GM23338 (cell line): ENCODE results near the gene TIMM9. TPM values are rescaled to one million over a fixed set of nuclear protein-coding genes. Genes with fewer than 3 reads are reported as not detected.

Experiments used
- ATAC-seq: fragments of 200-7000 bp; cut with Tn5 transposase; 3 replicates; pipeline ENCODE4 v1.9.1; 2020
- DNase-seq: peaks from one replicate; pipeline ENCODE4 v3.0.0-alpha.2; 2015; ENCODE audit warnings: low spot score
- H2AFZ ChIP-seq: fragments of 200-600 bp; sonication (generic); 2 replicates; pipeline ENCODE4 v1.8.0; 2016; ENCODE audit warnings: antibody characterized with exemption, mild to moderate bottlenecking, moderate library complexity
- H3F3A ChIP-seq: fragments of 200-600 bp; sonication (generic); replicated peaks from 2 replicates; pipeline ENCODE4 v1.8.0; 2017; ENCODE audit warnings: antibody characterized with exemption, mixed run types, low read depth
- H3K27ac ChIP-seq: fragments of 200-600 bp; sonication (generic); 2 replicates; pipeline ENCODE4 v1.6.1; 2016; ENCODE audit warnings: low read depth
- H3K27me3 ChIP-seq: fragments of 200-600 bp; sonication (generic); 2 replicates; pipeline ENCODE4 v1.8.0; 2016; ENCODE audit warnings: mild to moderate bottlenecking, mixed run types, moderate library complexity; ENCODE audit not compliant: insufficient read depth
- H3K36me3 ChIP-seq: fragments of 200-600 bp; sonication (generic); 2 replicates; pipeline ENCODE4 v1.8.0; 2016; ENCODE audit warnings: mild to moderate bottlenecking; ENCODE audit not compliant: insufficient read depth
- H3K4me1 ChIP-seq: fragments of 200-600 bp; sonication (generic); 2 replicates; pipeline ENCODE4 v1.8.0; 2016; ENCODE audit warnings: mild to moderate bottlenecking, moderate library complexity; ENCODE audit not compliant: insufficient read depth
- H3K4me2 ChIP-seq: fragments of 200-600 bp; sonication (generic); 2 replicates; pipeline ENCODE4 v1.7.1; 2017; ENCODE audit warnings: mixed run types
- H3K4me3 ChIP-seq: fragments of 200-600 bp; sonication (generic); 2 replicates; pipeline ENCODE4 v1.6.1; 2016; ENCODE audit warnings: mixed run types
- H3K79me2 ChIP-seq: fragments of 200-600 bp; sonication (generic); replicated peaks from 2 replicates; pipeline ENCODE4 v1.8.0; 2017; ENCODE audit warnings: mild to moderate bottlenecking; ENCODE audit not compliant: insufficient read depth
- H3K9me2 ChIP-seq: fragments of 200-600 bp; sonication (generic); 2 replicates; pipeline ENCODE4 v1.8.0; 2017; ENCODE audit not compliant: insufficient read depth
- H4K20me1 ChIP-seq: fragments of 200-600 bp; sonication (generic); replicated peaks from 2 replicates; pipeline ENCODE4 v1.8.0; 2017; ENCODE audit warnings: mild to moderate bottlenecking; ENCODE audit not compliant: insufficient read depth
- H3K27ac Mint-ChIP-seq: 2 replicates; pipeline ENCODE4 v1.8.0; 2020; ENCODE audit warnings: inconsistent platforms, mild to moderate bottlenecking, moderate library complexity, mixed read lengths
- H3K27me3 Mint-ChIP-seq: 3 replicates; pipeline ENCODE4 v1.8.0; 2022; ENCODE audit warnings: low read depth, mild to moderate bottlenecking, moderate library complexity, mixed read lengths, inconsistent platforms; ENCODE audit not compliant: insufficient read depth, poor library complexity
- H3K36me3 Mint-ChIP-seq: 3 replicates; pipeline ENCODE4 v1.8.0; 2021; ENCODE audit warnings: low read depth, mild to moderate bottlenecking, inconsistent platforms, moderate library complexity, mixed read lengths
- H3K4me1 Mint-ChIP-seq: 3 replicates; pipeline ENCODE4 v1.8.0; 2020; ENCODE audit warnings: mild to moderate bottlenecking, inconsistent platforms, mixed read lengths
- H3K4me3 Mint-ChIP-seq: 3 replicates; pipeline ENCODE4 v1.8.0; 2021; ENCODE audit warnings: moderate library complexity, mild to moderate bottlenecking, inconsistent platforms, mixed read lengths
- H3K9me3 Mint-ChIP-seq: 3 replicates; pipeline ENCODE4 v1.8.0; 2020; ENCODE audit warnings: moderate library complexity, mild to moderate bottlenecking, inconsistent platforms, mixed read lengths
- CREB1 ChIP-seq: fragments of 250-450 bp; sonication (Bioruptor Pico); IDR thresholded peaks from 2 replicates; pipeline ENCODE4 v1.5.0; 2020; ENCODE audit warnings: low read depth, mild to moderate bottlenecking, moderate library complexity
- CTCF ChIP-seq, 2 experiments: fragments of 200-600 bp in 1 of 2; sonication (generic) in 1 of 2; conservative IDR thresholded peaks; 2 replicates each; pipeline versions ENCODE4 v1.5.1 to v1.6.1; 2016 to 2017; ENCODE audit warnings: antibody characterized with exemption in 2 of 2, low read depth in 2 of 2, mild to moderate bottlenecking in 2 of 2, moderate library complexity in 1 of 2
- ETS1 ChIP-seq: IDR thresholded peaks from 2 replicates; pipeline ENCODE4 v1.6.1; 2016; ENCODE audit warnings: antibody characterized with exemption
- EZH2 ChIP-seq: fragments of 200-600 bp; sonication (generic); IDR thresholded peaks from one replicate; pipeline ENCODE4 v1.8.0; 2017; ENCODE audit warnings: antibody characterized with exemption, mild to moderate bottlenecking, low read depth; ENCODE audit not compliant: unreplicated experiment
- JUNB ChIP-seq: IDR thresholded peaks from one replicate; pipeline ENCODE4 v1.6.1; 2016; ENCODE audit warnings: antibody characterized with exemption; ENCODE audit not compliant: unreplicated experiment
- POLR2AphosphoS5 ChIP-seq: IDR thresholded peaks from 2 replicates; pipeline ENCODE4 v1.6.1; 2016; ENCODE audit warnings: antibody characterized with exemption, low read depth
- REST ChIP-seq: IDR thresholded peaks from one replicate; pipeline ENCODE4 v1.6.1; 2018; ENCODE audit warnings: antibody characterized with exemption; ENCODE audit not compliant: unreplicated experiment
- STAT1 ChIP-seq: IDR thresholded peaks from one replicate; pipeline ENCODE4 v1.6.1; 2016; ENCODE audit warnings: antibody characterized with exemption; ENCODE audit not compliant: unreplicated experiment
- long read RNA-seq: library from polyadenylated mRNA; unstranded; transcript quantifications from one replicate; pipeline ENCODE4 v2.0.0, GENCODE V29; 2020; ENCODE audit not compliant: unreplicated experiment
- polyA plus RNA-seq: library from polyadenylated mRNA; unstranded; fragments of >200 nt; fragmentation: Nextera tagmentation; extraction: Ambion mirVana; gene quantifications from 2 replicates; pipeline ENCODE4 v1.2.1, GENCODE V29; 2016
- total RNA-seq: library from RNA; depleted of rRNA; stranded (reverse); fragments of >200 nt; shearing (Covaris generic); gene quantifications from 2 replicates; pipeline ENCODE4 v1.2.3, GENCODE V29; 2014; rRNA removed

The TIMM9 gene
- total RNA-seq (40.3 and 101 TPM in 2 replicates), polyA plus RNA-seq (124 and 146 TPM in 2 replicates)
- long read RNA-seq, partial matches to known transcripts: 35 of 44 reads
- long read RNA-seq, other reads (novel, unspliced or antisense): 3 of 44 reads

GRCh38 chr14:58427281-58428117 is at the start of gene TIMM9, which contains the start of gene KIAA0586:
TSS of gene TIMM9 (minus strand) at chr14:58427531. CDS start at chr14:58411945, 15,586 bp downstream.
TSS of gene KIAA0586 (plus strand) at chr14:58427719. CDS start at chr14:58428265, 546 bp downstream.
- Histone ChIP-seq H2AFZ (peak within 1 kb of the TSS; percentile 100), H3K9me2 (no peaks in the 10 kb centered on the region), H3F3A (0 out of 2 replicates have a peak, but pooled peaks cover 2% of the 10 kb centered on the region), H3K4me3 (peak within 1 kb of the TSS; percentile 73), H3K36me3 (peaks cover 9% of the 10 kb centered on the region), H4K20me1 (peaks cover 5% of the 10 kb centered on the region; the same call in 1 of the 2 replicates), H3K79me2 (peaks cover 44% of the 10 kb centered on the region), H3K27me3 (no peaks in the 10 kb centered on the region), H3K4me2 (peak within 1 kb of the TSS; percentile 83), H3K4me1 (peaks cover 9% of the 10 kb centered on the region), H3K27ac (peak within 1 kb of the TSS; percentile 88)
- peak; percentile 98 for DNase-seq
- Mint-ChIP-seq H3K36me3 (peaks cover 20% of the 10 kb centered on the region), H3K4me1 (peaks cover 7% of the 10 kb centered on the region), H3K4me3 (peak within 1 kb of the TSS; percentile 90), H3K9me3 (no peaks in the 10 kb centered on the region), H3K27ac (peak within 1 kb of the TSS; percentile 97), H3K27me3 (peaks cover 14% of the 10 kb centered on the region)
- peak; percentile 92 for ATAC-seq
- no peak for TF ChIP-seq STAT1
- TF ChIP-seq CTCF (conservative IDR thresholded peaks at IDR 0.05; ENCODE audit: low read depth in 2 of 2): no peak
- TF ChIP-seq POLR2AphosphoS5: peak; percentile 81
- no peak for TF ChIP-seq EZH2
- TF ChIP-seq JUNB: no peak
- 0 out of 2 replicates have a peak, but pooled peaks have one; percentile 4 for TF ChIP-seq ETS1
- no peak for TF ChIP-seq REST
- TF ChIP-seq CREB1 (CRISPR knock-in tag): peak; percentile 51; the same call in 1 of the 2 replicates
